ENCODE data around the gene CR1.

GRCh38 chr1:207644166-207644851 is 148.4 kb downstream of the CR1 start:
- TF ChIP-seq, protein P1, sequence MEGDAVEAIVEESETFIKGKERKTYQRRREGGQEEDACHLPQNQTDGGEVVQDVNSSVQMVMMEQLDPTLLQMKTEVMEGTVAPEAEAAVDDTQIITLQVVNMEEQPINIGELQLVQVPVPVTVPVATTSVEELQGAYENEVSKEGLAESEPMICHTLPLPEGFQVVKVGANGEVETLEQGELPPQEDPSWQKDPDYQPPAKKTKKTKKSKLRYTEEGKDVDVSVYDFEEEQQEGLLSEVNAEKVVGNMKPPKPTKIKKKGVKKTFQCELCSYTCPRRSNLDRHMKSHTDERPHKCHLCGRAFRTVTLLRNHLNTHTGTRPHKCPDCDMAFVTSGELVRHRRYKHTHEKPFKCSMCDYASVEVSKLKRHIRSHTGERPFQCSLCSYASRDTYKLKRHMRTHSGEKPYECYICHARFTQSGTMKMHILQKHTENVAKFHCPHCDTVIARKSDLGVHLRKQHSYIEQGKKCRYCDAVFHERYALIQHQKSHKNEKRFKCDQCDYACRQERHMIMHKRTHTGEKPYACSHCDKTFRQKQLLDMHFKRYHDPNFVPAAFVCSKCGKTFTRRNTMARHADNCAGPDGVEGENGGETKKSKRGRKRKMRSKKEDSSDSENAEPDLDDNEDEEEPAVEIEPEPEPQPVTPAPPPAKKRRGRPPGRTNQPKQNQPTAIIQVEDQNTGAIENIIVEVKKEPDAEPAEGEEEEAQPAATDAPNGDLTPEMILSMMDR (IDR thresholded peaks at IDR 0.05 in 2 of 3, conservative IDR thresholded peaks at IDR 0.05 in 1 of 3; ENCODE audit: borderline replicate concordance in 1 of 3, insufficient read depth in 1 of 3, low read depth in 2 of 3, low read length in 2 of 3): no peak
- TF ChIP-seq EZH2phosphoT487 (IDR thresholded peaks at IDR 0.05; ENCODE audit: borderline replicate concordance) (no peak), POLR2A (IDR thresholded peaks at IDR 0.05; ENCODE audit: borderline replicate concordance, extremely low read depth, insufficient read depth, insufficient read length) (no peak), RAD21 (IDR thresholded peaks at IDR 0.05; ENCODE audit: low read depth) (no peak), CBX3 (IDR thresholded peaks at IDR 0.05; ENCODE audit: low read depth) (no peak), SIN3A (IDR thresholded peaks at IDR 0.05; ENCODE audit: low read depth) (no peak), ZNF274 (IDR thresholded peaks at IDR 0.05; ENCODE audit: low read depth, low read length) (no peak)

Data from HCT116 (cell line).